22Rv1 (cell line): ENCODE measurements around the gene GRPEL1.

ENCODE experiments used
- H3K27ac ChIP-seq: fragments of 450-650 bp; 2 replicates; pipeline ENCODE4 v1.5.1; 2017
- CTCF ChIP-seq: fragments of 450-650 bp; IDR thresholded peaks from 2 replicates; pipeline ENCODE4 v1.5.1; 2017; ENCODE audit warnings: mild to moderate bottlenecking
- ZFX ChIP-seq: fragments of 450-650 bp; IDR thresholded peaks from 2 replicates; pipeline ENCODE4 v1.6.1; 2017; ENCODE audit warnings: antibody characterized with exemption, borderline replicate concordance

GRPEL1 gene

GRCh38 chr4:7108660-7109059, 40.8 kb upstream of the GRPEL1 start:
- no peak for TF ChIP-seq ZFX
- no peak for TF ChIP-seq CTCF
- no peak overlapping the region for H3K27ac ChIP-seq

GRCh38 chr4:7108046-7108625, 40.3 kb upstream of the GRPEL1 start:
- no peak overlapping the region for H3K27ac ChIP-seq
- no peak for TF ChIP-seq ZFX
- no peak for TF ChIP-seq CTCF

DNA sequence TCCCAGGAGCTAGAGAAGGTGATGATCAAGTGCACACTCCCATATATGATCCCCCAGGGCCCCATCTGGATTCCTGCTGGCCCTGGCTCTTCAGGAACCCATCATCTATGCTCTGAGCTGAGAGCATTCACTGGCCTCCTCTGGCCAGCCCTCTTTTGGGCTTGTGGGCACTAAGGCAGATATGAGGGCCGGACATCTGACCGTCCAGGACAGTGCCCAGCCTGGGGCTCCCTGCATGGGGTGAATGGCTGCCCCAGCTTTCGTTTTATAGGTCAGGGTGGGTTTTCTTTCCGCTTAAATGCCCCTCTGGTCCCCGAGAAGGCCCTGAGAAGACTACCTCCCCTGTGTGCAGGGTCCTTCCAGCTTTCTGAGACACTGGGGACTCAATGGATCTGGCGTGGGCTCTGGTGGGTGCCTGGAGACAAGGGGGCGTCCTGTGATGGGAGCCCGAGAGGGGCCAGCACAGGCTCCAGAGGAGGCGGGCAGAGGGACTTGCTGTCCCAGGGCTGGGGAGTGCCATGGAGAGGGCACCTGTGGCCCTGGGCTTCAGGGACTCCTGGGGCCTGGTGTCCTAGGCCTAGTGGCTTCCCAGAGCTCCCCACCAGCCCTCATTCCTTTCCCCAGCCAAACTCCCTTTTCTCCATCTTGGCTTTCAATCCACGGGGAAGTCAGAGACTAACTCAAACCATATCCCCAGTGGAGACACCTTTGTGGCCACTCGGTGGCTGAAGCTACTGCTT, 39.5 kb upstream of the GRPEL1 start:
- H3K27ac ChIP-seq, result no peak overlapping the region
- TF ChIP-seq CTCF, result no peak
- TF ChIP-seq ZFX, result no peak

DNA sequence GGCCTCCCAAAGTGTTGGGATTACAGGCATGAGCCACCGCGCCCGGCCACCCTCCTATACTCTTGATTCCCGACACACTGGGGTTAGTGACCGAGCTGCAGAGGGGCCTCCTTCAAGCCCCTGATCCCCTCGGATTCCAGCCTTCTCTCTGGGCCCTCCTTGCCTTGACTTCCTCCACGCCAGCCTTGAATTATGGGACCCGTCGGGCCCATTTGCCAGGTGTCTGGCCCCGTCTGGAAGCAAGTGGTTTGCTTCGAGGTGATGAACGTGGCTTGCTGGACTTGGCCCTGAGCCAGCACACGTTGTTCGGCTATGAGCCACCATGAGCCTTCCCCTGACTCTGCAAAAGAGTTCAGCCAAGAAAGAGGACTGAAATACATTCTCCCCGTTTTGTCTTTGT, 37.4 kb upstream of the GRPEL1 start:
- TF ChIP-seq CTCF, result no peak
- no peak for TF ChIP-seq ZFX
- no peak overlapping the region for H3K27ac ChIP-seq

GRCh38 chr4:7104366-7105031, 36.6 kb upstream of the GRPEL1 start:
- no peak overlapping the region for H3K27ac ChIP-seq

GRCh38 chr4:7103607-7104365, 35.9 kb upstream of the GRPEL1 start:
- no peak for TF ChIP-seq ZFX
- TF ChIP-seq CTCF, result no peak
- H3K27ac ChIP-seq, result peak overlapping the region; percentile 49; the same call in 1 of the 2 replicates

More at GRCh38 chr4:7104366-7105031, 36.6 kb upstream of the GRPEL1 start:
- TF ChIP-seq CTCF (no peak), ZFX (no peak)
